Measurements from ENCODE around the gene PLK5.
"Not testable (repeated sequence)": the region's sequence is repeated elsewhere in the genome, so short reads cannot be mapped to it uniquely, and the experiment has no call there.

PLK5 gene

GRCh38 chr19:1496714-1497577, 26.9 kb upstream of the PLK5 start:
- no peak for TF ChIP-seq ZC3H10 (CRISPR knock-in tag; IDR thresholded peaks at IDR 0.05)
- TF ChIP-seq ZNF70 (CRISPR knock-in tag; IDR thresholded peaks at IDR 0.05): no peak
- no peak for TF ChIP-seq TSHZ2 (CRISPR knock-in tag; IDR thresholded peaks at IDR 0.05)
- TF ChIP-seq POU6F1 (CRISPR knock-in tag; IDR thresholded peaks at IDR 0.05; ENCODE audit: borderline replicate concordance, low read depth): no peak
- TF ChIP-seq PATZ1 (CRISPR knock-in tag; IDR thresholded peaks at IDR 0.05; ENCODE audit: borderline replicate concordance): no peak
- no peak for TF ChIP-seq CSDC2 (CRISPR knock-in tag; IDR thresholded peaks at IDR 0.05)
- TF ChIP-seq PPARA (CRISPR knock-in tag; IDR thresholded peaks at IDR 0.05; ENCODE audit: borderline replicate concordance): no peak
- TF ChIP-seq TOX (CRISPR knock-in tag; IDR thresholded peaks at IDR 0.05; ENCODE audit: borderline replicate concordance): no peak
- TF ChIP-seq GLIS3 (CRISPR knock-in tag; IDR thresholded peaks at IDR 0.05): no peak
- no peak for TF ChIP-seq ISL1 (CRISPR knock-in tag; IDR thresholded peaks at IDR 0.05)
- TF ChIP-seq ZFP3 (CRISPR knock-in tag; IDR thresholded peaks at IDR 0.05): no peak
- TF ChIP-seq CREB5 (CRISPR knock-in tag; IDR thresholded peaks at IDR 0.05; ENCODE audit: low read depth): no peak
- TF ChIP-seq RARB (CRISPR knock-in tag; IDR thresholded peaks at IDR 0.05): no peak
- no peak for TF ChIP-seq ARNTL (CRISPR knock-in tag; IDR thresholded peaks at IDR 0.05; ENCODE audit: borderline replicate concordance, low read depth)
- no peak for TF ChIP-seq CSRNP3 (CRISPR knock-in tag; IDR thresholded peaks at IDR 0.05)
- TF ChIP-seq OSR1 (CRISPR knock-in tag; IDR thresholded peaks at IDR 0.05): no peak
- no peak for ATAC-seq

- ATAC-seq: no peak
- no peak for TF ChIP-seq ARNTL (CRISPR knock-in tag; IDR thresholded peaks at IDR 0.05; ENCODE audit: borderline replicate concordance, low read depth)
- TF ChIP-seq ZNF8 (CRISPR knock-in tag; IDR thresholded peaks at IDR 0.05): no peak
- no peak for TF ChIP-seq ZNF565 (CRISPR knock-in tag; conservative IDR thresholded peaks at IDR 0.05; ENCODE audit: low read depth)
- no peak for TF ChIP-seq ZC3H10 (CRISPR knock-in tag; IDR thresholded peaks at IDR 0.05)
- TF ChIP-seq CSDC2 (CRISPR knock-in tag; IDR thresholded peaks at IDR 0.05): no peak
- no peak for TF ChIP-seq TOX (CRISPR knock-in tag; IDR thresholded peaks at IDR 0.05; ENCODE audit: borderline replicate concordance)
- no peak for TF ChIP-seq BACH2 (CRISPR knock-in tag; IDR thresholded peaks at IDR 0.05; ENCODE audit: borderline replicate concordance)
- TF ChIP-seq PATZ1 (CRISPR knock-in tag; IDR thresholded peaks at IDR 0.05; ENCODE audit: borderline replicate concordance): no peak
- no peak for TF ChIP-seq ISL1 (CRISPR knock-in tag; IDR thresholded peaks at IDR 0.05)
- TF ChIP-seq SNAI2 (CRISPR knock-in tag; IDR thresholded peaks at IDR 0.05): no peak
- TF ChIP-seq TCF4 (CRISPR knock-in tag; IDR thresholded peaks at IDR 0.05; ENCODE audit: borderline replicate concordance): no peak
- no peak for TF ChIP-seq RARB (CRISPR knock-in tag; IDR thresholded peaks at IDR 0.05)
Observed at GRCh38 chr19:1497578-1498235, 26.2 kb upstream of the PLK5 start.

GRCh38 chr19:1499231-1499630, 24.6 kb upstream of the PLK5 start:
- ATAC-seq: not testable (repeated sequence)

All from SK-N-SH treated with all-trans-retinoic acid at 6 μM for 48 hours (cell line).